ENCODE measurements around the gene CDH4.

Gene CDH4

DNA sequence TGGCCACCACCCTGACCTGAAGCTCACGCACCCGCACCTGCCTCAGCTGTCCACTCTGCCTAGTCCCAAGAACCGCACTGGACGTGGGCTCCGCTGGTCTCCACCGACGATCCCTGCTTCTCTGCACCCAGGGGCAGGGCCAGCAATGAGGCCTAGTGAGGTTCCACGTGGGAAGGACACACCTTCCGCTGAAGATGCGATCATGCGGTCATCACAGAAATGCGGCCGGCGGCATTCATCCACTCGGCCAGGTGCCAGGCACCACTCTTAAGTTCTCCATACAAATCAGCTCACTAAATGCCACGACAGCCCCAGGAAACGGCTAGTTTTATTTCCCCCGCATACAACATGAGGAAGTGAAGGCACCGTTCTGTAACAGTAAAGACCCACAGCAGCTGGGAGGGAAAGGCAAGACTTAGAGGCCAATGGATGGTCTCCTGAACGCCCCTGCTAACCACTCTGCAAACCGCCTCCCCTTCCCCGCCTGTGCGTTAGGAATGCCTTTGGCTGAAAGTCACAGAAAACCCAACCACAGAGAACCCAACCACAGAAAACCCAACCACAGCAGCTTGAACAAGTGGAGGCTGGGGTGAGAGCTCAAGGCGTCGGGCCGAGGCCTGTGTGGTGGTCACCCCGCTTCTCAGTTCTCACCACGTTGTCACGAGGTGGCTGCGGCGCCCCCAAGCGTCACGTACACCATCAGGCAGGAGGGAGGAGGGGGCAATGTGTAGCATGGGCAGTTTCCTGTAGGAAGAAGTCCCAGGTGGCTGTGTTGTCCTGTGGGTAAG is 609.2 kb downstream of the CDH4 start:
- no peak for FAIRE-seq

DNA sequence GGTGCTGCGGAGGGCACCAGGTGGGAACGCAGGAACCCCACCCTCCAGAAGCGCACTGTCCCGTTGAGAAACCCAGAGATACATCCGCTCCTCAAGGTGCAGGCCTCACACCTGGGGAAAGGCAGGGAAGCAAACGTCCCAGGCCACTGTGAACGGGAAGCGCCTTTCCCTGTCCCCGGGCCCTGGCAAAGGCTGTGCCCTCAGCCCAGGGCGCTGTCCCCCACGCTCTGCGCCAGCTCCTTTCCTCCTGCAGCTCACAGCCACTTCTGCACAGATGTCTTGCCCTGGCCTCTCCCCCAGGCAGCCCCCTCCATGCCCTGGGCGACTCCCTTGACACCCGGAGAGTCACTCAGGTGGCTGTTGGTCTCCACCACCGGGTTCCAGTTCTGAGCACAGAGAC is 609.8 kb downstream of the CDH4 start:
- FAIRE-seq = no peak

DNA sequence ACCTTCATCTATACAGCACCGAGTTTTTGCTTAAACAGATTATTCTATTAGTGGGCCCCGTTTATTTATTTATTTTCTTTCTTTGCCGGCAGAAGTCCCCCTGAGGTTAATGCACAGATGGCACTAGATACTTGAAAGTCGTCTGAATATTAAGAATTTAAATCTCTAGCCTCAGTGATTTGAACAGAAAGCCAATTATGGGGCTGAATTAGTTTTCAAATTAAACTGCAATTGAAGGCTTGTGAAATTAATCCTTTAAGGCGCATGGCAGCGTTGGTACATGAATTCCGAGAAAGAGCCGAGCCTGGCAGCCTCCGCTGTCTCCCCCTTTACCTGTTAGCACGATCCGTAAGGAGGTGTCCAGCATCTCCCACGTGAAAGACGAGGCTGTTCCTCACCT is 610.8 kb downstream of the CDH4 start:
- FAIRE-seq = no peak

DNA sequence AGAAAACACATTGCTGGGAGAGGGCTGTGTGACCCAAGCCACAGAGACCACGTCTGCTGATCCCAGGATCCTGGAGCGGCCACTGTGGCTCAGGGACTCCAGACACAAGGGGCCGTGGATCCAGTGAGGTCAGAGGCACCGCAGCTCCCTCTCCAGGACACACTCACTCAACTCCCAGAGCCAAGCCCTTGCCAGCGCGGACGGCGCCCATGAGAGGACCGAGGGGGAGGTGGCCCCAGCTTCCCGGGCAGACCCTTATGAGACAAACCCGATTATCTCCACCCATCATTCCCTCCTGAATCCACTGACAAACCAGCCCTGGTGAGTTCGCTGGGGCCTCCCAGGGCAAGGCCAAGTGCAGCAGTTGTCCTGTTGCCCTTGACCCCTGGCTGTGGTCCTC is 612.4 kb downstream of the CDH4 start:
- no peak for FAIRE-seq

DNA sequence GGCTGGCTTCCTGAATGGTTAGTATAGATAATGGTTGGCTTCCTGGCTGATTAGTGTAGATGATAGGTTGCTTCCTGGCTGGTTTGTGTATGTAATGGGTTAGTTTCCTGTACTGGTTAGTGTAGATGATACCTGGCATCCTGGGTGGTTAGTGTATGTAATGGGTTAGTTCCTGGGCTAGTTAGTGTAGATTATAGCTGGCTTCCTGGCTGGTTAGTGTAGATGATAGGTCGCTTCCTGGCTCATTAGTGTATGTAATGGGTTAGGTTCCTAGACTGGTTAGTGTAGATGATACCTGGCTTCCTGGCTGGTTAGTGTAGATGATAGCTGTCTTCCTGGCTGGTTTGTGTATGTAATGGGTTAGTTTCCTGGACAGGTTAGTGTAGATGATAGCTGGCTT is 613.3 kb downstream of the CDH4 start:
- FAIRE-seq = no peak

DNA sequence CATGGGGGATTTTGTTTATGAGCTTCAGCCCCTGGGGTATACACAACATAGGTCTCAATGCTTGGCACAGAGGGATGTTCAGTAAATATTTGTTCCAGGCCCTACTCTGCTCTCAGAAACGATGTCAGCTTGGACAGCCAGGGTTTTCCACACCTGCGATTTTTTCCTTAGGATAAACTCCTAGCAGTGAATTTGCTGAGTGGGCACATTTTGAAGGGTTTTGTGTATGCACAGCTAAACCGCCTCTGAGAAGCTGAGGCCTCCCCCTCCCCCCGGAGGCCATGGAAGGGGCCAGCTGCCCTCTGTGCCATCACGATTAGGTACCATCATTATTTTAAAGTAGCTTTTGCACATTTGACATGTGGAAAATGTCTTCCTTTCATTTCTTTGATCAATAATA is 614.1 kb downstream of the CDH4 start:
- no peak for FAIRE-seq

DNA sequence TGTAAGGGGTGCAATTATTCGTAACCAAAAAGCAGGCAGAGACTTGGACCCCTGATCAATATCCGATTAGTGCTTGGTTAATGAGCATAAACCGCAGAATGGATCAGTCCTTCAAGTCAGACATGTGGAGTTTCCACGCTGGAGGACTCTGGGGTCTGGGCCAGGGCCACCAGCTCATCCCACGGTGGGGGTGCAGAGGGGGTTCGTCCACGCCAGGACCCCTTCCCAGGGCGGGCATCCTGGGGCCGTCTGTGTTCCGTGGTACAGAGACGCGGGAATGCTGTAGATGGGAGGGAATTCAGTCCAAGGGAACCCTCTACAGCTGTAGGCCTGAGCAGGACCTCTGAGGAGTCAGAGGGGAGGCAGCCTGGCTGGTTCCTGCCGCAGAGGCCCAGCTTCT is 615.9 kb downstream of the CDH4 start:
- no peak for FAIRE-seq

DNA sequence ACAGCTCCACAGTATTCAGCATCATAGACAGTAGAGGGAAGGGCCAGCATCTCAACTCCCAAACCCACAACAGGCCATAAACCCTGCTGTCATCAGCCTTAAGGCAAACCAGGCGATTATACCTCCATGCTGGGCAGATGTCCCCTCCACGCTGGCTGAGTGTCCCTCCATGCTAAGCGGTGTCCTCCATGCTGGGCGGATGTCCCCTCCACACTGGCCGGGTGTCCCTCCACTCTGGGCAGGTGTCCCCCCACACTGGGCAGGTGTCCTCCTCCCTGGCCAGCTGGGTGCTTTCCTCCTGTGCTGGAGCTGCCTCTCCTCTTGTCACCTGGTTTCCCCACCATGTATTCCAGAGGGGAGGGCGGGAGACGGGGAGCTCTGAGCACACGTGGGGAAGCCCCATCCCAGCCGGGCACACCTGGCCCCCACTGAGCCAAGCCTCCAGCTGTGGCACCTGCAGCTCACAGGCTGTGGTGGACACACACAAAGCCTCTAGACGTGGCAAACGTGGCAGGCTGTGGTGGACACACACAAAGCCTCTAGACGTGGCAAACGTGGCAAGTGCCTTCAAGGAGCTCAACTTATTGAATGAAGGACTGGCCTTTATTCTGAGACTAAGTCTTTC is 616.5 kb downstream of the CDH4 start:
- no peak for FAIRE-seq

DNA sequence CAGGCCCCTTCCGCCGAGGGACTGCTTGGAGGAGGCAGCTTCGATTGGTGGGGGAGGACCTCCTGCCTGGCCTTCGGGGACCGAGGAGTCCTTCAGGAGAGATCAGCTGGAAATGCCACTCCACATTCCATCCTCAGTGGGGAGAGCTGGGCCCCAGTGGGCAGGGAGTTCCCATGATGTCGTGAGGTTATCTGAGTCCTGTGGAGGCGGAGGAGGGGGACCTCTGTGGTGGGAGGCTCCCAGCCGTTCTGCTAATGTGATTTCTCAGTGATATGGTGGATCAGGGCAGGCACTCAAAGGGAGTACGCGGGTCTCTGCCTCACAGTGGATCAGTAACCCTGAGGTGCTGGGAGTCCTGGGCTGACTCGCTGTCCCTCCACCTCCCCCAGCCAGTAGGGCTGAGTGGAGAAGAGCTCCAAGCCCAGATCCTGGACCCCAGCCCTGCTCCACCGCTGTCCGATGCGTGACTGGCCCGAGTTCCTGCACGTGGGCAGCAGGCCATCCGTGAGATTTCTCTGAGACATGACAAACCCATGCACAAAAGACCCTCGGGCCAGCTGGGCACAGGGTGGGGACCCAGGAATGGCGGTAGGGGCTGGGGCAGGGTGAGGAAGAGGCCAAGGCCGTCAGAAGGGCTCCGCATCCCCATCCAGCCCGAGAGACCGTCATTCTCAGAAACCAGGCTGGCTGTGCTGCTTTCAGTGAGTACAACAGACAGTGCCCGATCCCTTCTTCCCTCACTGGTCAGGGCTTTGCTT is 617.9 kb downstream of the CDH4 start:
- no peak for FAIRE-seq

DNA sequence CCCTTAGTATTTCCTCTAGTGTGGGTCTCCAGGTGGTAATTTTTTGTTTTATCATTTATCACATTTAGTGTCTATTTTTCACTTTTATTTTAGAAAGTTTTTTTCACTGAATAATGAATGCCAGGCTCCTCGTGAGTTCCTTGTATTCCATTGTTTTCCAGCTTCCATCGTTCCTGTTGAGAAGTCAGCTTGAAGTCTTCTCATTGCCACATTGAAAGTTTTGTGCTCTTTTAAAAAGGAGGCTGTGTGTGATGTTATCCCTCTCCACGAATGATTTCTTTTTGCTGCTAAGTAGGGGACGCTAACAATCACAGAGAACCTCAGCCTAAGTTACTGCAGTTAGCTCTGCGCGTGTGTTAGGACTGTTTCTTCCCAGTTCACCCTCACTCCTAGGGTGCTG is 619.1 kb downstream of the CDH4 start:
- FAIRE-seq = no peak

DNA sequence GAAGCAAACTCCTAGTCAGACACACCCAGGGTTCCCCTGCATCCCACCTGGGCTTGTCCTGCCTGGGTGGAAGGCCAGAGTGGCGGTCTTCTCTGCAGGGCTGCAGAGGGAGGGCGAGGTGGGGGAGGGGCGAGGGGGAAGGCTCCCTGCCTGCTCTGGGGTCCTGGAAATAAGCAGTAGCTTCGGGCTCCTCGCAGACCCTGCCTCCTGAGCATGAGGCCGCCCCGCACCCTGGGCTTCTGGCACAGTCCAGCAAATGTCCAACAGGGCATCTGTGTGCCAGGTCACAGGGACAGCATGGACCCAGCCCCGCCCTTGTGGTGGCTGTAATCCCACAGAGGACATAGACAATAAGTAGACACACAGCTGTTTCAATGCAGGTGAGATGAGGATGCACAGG is 619.9 kb downstream of the CDH4 start:
- no peak for FAIRE-seq

DNA sequence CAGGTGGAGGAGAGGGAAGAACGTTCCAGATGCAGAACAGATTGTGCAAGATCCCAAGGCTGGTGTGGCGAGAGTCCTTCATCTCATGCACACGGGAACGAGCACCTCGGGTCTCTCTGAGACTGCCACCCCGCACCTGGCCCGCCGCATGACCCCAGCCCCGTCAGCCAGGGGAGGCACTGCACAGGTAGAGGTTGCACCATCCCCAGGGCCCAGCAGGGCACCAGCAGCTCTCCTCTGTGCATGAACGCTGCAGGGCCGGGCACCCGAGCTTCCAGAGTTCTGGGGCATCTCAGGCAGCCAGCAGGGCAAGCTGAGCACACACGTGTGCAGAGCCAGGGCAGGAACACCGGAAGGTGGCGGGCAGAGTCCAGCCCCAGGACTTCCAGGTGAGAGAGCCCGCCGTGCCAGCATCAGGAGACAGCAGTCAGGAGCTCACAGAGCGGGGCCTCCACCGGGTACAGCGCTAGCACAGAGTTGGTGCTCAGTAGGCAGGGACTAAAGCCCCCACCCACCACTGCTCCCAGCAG is 620.4 kb downstream of the CDH4 start:
- FAIRE-seq = no peak

DNA sequence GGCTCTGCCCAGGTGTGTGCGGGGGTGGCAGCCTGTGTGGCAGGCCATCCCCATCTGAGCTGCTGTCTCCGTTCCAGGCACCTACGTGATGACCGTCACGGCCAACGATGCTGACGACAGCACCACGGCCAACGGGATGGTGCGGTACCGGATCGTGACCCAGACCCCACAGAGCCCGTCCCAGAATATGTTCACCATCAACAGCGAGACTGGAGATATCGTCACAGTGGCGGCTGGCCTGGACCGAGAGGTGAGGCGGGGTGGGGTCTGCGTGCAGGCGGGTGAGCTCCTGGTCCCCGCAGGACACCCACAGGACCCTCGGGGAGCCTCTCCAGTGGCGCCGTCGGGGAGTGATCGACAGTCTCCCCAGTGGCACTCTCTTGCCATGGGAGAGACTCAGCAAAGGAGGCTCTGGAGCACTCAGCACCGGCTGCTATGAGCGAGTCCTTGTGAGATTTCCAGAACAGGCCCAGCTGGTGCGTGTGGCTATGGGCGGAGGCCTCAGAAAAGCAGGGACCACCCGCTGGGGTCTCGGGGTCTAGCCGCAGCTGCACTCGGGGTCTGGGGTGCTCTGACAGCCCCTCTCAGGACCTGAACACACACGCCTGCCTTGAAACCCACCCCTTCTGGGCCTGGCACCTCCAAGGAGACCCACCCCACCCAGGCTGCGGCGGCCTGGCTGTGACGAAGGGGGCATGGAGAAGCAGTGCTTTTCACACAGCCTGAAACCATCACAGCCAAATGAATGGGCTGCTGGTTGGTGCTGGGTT is 621.8 kb downstream of the CDH4 start:
- no peak for FAIRE-seq

DNA sequence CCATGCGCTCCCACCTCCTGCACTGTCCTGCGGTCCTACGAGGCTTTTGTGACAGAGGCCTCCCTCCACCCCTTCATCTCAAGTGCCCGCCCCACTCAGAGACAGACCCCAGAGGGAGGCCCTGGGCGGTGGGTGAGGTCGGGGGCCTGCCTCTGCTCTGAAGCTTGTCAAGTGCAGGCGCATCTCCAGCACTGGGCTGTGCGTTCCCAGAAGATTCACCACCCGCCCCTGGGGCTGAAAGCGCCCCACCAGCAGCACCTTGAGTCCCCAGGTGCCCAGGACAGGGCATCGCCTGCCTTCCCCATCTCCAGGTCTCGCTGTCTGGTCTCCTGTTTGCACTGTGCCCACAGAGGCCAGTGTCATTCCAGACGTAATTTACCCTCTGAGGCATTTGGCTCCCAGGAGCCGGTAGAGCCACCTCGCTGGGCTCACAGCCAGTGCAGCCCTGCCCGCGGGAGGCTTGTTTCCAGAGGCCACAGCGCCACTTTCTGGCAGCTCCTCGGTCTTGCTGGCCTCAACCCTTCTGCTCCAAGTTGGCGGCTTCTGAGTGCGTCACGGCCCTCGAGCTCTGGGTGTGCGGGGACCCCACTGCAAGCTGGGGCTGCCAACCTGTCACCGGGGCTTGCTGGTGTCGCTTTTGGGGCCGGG is 622.5 kb downstream of the CDH4 start:
- no peak for FAIRE-seq

DNA sequence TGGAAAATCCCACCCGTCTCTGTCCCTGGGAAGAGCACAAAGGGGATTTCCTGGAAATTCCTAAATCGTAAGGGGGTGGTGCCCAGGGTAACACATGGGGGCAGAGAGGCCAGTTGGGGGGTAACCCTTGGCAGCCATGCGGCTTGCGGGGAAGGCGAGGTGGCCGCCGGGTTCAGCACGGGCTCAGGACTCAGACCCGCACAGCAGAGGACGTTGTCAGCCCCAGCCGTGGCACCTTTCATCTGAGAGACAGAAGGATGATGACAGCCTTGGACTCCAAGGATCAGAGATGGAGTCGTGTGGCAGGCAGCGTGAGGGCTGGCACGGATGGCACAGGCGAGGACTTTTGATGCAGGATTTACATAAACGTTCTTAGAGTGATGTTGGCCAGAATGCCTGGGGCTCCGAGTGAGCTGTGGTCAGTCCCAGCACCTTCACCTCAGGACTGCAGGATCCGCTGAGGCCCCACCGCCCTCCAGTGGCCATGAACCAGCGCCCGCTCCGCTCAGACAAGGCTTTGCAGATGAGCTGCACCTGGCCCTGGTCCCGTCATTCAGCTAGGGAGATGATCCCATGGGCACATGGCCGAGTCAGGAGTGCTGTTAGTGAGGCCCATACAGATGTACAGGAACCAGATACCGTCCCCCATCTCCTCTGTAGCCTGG is 623.3 kb downstream of the CDH4 start:
- FAIRE-seq = no peak

DNA sequence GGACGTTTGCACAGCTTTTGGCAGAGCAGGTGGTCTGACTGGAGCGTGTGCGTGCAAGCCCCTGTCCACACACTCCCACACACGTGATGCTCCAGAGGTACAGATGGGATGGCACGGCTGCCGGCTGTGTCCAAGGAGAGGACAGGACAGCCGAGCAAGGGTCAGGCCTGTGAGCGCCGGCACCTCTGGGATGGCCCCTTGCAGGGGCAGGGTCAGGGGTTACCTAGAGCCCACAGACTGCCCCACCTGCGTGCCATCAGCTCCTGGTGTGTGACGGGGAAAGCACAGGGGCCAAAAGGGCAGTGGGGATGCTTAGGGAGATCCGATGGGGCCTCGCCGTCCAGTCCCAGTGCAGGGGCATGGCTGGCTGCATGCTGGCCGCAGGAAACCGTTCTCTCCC is 623.9 kb downstream of the CDH4 start:
- FAIRE-seq = no peak

DNA sequence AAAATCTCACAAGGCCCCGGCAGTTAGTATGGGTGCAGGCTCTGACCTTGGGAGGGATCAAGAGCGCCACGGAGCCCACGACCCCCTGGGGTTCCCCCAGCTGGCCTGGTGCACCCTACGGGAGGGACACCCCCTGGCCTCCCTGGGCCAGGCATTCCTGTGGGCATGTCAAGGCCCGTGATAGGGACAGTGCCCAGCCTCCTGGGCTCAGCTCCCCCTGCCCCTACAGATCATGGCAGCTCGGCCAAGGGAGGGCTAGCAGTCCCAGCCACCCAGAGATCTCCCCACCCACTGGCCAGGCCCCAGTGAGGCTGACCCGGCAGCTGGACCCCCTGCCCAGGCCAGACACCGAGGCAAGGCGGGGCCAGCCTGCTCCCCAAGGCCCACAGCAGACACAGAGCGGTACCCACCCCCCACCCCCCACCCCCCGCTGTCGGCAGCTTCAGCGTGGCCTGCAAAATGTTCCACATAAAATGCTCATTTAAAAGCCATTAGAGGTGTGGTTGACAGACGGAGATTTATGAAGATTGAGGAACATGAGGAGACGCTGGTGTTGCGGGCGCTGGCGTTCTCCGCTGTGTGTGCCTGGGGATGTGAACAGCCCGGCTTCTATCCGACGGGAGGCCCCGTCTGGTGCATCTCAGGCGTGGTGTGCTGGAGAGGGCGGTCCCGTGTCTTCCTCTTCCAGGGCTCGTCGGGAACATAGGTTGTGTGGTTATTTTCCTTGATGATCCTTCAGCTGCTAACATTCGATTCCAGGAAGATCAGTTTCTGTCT is 625.1 kb downstream of the CDH4 start:
- no peak for FAIRE-seq

DNA sequence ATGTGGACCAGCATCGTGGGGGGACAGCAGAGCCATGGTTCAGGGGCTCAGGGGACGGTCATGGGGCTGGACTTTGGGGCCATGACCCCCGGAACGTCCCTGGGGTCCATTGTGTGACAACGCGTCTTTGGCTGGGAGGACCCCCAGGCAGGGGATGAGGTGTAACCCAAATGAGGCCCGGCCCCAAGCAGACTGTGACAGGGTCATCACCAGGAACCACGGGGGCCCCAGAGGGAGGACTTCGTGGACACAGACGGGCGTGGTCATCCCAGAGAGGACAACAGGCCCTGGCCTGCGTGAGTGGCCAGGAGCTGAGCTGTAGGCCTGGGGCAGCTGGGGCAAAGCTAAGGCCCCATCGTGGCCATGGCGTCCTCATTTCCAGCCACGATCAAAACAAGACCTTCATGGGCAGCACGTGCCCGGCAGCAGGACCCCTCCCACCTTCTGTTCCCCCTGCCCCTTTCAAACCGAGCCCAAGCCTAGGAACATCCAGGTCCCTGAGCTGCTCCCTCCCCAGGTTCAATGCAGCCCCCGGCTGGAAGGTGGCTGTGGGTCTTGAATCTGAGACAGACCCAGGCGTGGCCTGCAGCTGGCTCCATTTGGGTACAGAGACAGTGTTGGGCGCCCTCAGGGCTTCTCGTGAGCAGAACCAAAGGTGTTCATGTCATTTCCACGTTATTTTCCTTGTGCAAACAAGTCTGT is 625.9 kb downstream of the CDH4 start:
- FAIRE-seq = no peak

DNA sequence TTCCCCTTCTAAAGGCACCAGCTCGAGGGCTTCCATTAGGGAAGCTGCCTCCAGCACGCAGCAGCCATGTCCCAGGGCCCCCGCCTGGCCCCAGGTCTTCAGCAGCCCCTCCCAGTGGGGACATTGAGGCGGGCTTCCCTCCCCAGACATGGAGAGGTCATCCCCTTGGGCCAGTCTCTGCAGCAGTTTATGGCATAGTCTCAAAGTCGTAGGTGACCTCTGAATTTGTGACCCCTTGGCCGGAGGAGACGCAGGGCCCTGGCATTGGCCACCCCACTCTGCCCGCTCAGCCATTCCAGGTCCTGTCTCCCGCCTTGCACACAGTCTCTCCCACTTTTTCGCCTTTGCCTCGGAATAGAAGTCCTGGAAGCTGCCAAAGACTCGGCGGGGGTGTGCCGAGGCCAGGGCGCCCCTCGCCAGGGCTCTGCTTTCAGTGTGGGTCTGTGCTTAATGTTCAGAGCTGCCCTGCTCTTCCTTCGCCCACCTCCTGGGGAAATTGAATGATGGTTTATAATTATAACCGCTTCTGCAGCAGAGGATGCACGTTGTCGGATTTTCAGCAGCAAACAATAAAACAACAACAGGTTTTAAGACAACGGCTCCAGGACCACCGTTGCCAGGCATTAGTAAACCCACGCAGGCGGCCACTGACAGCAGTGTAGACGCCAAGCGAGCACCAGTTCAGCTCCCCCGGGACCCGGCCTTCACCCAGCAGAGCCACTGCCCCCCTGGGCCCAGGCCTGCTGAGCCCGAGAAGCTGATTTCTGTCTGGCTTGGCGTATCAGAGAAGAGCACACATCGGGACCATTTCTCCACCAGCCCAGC is 626.6 kb downstream of the CDH4 start:
- no peak for FAIRE-seq

DNA sequence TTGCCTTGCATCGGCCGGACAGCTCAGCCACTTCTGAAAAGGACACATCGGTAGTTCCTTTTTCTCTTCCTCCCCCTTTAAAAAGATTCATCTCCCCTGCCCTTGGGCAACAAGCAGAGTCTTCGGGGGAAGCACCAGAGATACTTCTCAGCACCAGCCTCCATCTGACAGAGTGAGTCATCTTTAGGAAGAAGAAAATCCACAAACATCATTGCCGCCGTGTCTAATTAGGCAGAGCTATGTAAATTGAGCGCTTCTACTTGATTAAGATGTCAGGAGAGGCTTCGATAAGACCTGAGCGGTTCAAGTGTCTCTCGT is 627.2 kb downstream of the CDH4 start:
- no peak for FAIRE-seq

All from TTC549 (cell line).